IMR-90 (cell line): ENCODE results near the gene RNF31. TPM values are rescaled to one million over a fixed set of nuclear protein-coding genes. Genes with fewer than 3 reads are reported as not detected.

Source experiments
- ATAC-seq: fragments of 200-7000 bp; cut with Tn5 transposase; 2 replicates; pipeline ENCODE4 v1.9.1; 2020; ENCODE audit warnings: low read depth, mild to moderate bottlenecking, moderate library complexity
- BruUV-seq: library from RNA; stranded (reverse); fragments of 400-500 nt; replicated peaks from 2 replicates; lab custom pipeline; 2021; lab: Mats Ljungman, UMichigan
- CTCF ChIA-PET: fragments of 300-600 bp; formaldehyde crosslinking; extraction: SDS; loops from one replicate; lab custom pipeline; 2021; ENCODE audit warnings: antibody characterized with exemption; lab: Yijun Ruan, JAX
- POLR2A ChIA-PET: fragments of 300-600 bp; sonication (Branson Sonifier 250); formaldehyde crosslinking; loops from one replicate; lab custom pipeline; 2022; ENCODE audit warnings: antibody characterized with exemption; ENCODE audit not compliant: unreplicated experiment; lab: Charles Lee
- DNase-seq: peaks from one replicate; pipeline ENCODE4 v3.0.0; 2013
- H2AFZ ChIP-seq: replicated peaks from 2 replicates; pipeline ENCODE3; 2013; ENCODE audit warnings: low read length, mild to moderate bottlenecking; ENCODE audit not compliant: poor library complexity
- H2AK5ac ChIP-seq: 2 replicates; pipeline ENCODE4 v1.6.1; 2013; ENCODE audit warnings: low read depth, low read length, inconsistent platforms
- H2AK9ac ChIP-seq: replicated peaks from 2 replicates; pipeline ENCODE3; 2013; ENCODE audit warnings: mild to moderate bottlenecking, low read depth, low read length, moderate library complexity; ENCODE audit not compliant: poor library complexity
- H2BK120ac ChIP-seq: 2 replicates; pipeline ENCODE4 v1.6.1; 2013; ENCODE audit warnings: low read depth, low read length, inconsistent platforms
- H2BK15ac ChIP-seq: 3 replicates; pipeline ENCODE4 v1.6.1; 2013; ENCODE audit warnings: low read depth, low read length, inconsistent platforms
- H2BK20ac ChIP-seq: 2 replicates; pipeline ENCODE4 v1.6.1; 2013; ENCODE audit warnings: low read depth, mild to moderate bottlenecking, inconsistent platforms, low read length, moderate library complexity
- H2BK5ac ChIP-seq: 2 replicates; pipeline ENCODE4 v1.6.1; 2013; ENCODE audit warnings: mild to moderate bottlenecking, low read depth, low read length, inconsistent platforms; ENCODE audit not compliant: poor library complexity, severe bottlenecking
- H3K14ac ChIP-seq: replicated peaks from 2 replicates; pipeline ENCODE4 v1.6.1; 2013; ENCODE audit warnings: low read depth, low read length, inconsistent platforms
- H3K18ac ChIP-seq: 2 replicates; pipeline ENCODE4 v1.6.1; 2013; ENCODE audit warnings: low read depth, low read length, control low read depth
- H3K23ac ChIP-seq: 2 replicates; pipeline ENCODE4 v1.6.1; 2013; ENCODE audit warnings: low read depth, low read length, inconsistent platforms
- H3K27ac ChIP-seq: 2 replicates; pipeline ENCODE4 v1.5.1; 2013; ENCODE audit warnings: mild to moderate bottlenecking, control low read depth, low read length; ENCODE audit not compliant: insufficient read depth
- H3K27me3 ChIP-seq: 2 replicates; pipeline ENCODE4 v1.6.1; 2013; ENCODE audit warnings: low read length; ENCODE audit not compliant: control insufficient read depth, insufficient read depth
- H3K36me3 ChIP-seq: 2 replicates; pipeline ENCODE4 v1.6.1; 2013; ENCODE audit warnings: low read length, mixed read lengths; ENCODE audit not compliant: control insufficient read depth, insufficient read depth
- H3K4ac ChIP-seq: 2 replicates; pipeline ENCODE4 v1.6.1; 2013; ENCODE audit warnings: low read depth, low read length, inconsistent platforms
- H3K4me1 ChIP-seq: 2 replicates; pipeline ENCODE4 v1.6.1; 2013; ENCODE audit warnings: low read length, mixed read lengths; ENCODE audit not compliant: control insufficient read depth, insufficient read depth
- H3K4me2 ChIP-seq: 2 replicates; pipeline ENCODE4 v1.6.1; 2013; ENCODE audit warnings: low read depth, mild to moderate bottlenecking, control low read depth, low read length, moderate library complexity
- H3K4me3 ChIP-seq: 2 replicates; pipeline ENCODE4 v1.5.1; 2013; ENCODE audit warnings: low read depth, mild to moderate bottlenecking, control low read depth, low read length, moderate library complexity; ENCODE audit not compliant: insufficient read depth
- H3K56ac ChIP-seq: 2 replicates; pipeline ENCODE4 v1.6.1; 2013; ENCODE audit warnings: low read length, inconsistent platforms; ENCODE audit not compliant: insufficient read depth; ENCODE audit errors: extremely low read depth
- H3K79me1 ChIP-seq, 2 experiments: 2 replicates each; pipeline ENCODE4 v1.6.1; 2013; ENCODE audit warnings: low read length in 2 of 2, inconsistent platforms in 1 of 2, low read depth in 1 of 2
- H3K9ac ChIP-seq: 2 replicates; pipeline ENCODE4 v1.6.1; 2013; ENCODE audit warnings: low read depth, low read length, control low read depth
- H3K9me1 ChIP-seq: 2 replicates; pipeline ENCODE4 v1.6.1; 2013; ENCODE audit warnings: low read length, inconsistent platforms; ENCODE audit not compliant: insufficient read depth
- H3K9me3 ChIP-seq: 2 replicates; pipeline ENCODE4 v1.6.1; 2013; ENCODE audit warnings: low read length; ENCODE audit not compliant: control insufficient read depth, insufficient read depth
- H4K20me1 ChIP-seq: 2 replicates; pipeline ENCODE4 v1.6.1; 2013; ENCODE audit warnings: low read length, inconsistent platforms; ENCODE audit not compliant: insufficient read depth
- H4K5ac ChIP-seq: 2 replicates; pipeline ENCODE4 v1.6.1; 2013; ENCODE audit warnings: mild to moderate bottlenecking, low read depth, low read length, control low read depth
- H4K8ac ChIP-seq, 2 experiments: 2 replicates each; pipeline ENCODE4 v1.6.1; 2013; ENCODE audit warnings: low read depth in 2 of 2, low read length in 2 of 2, control low read depth in 1 of 2, inconsistent platforms in 1 of 2
- H4K91ac ChIP-seq: 2 replicates; pipeline ENCODE4 v1.6.1; 2013; ENCODE audit warnings: low read depth, low read length, inconsistent platforms; ENCODE audit not compliant: insufficient read depth
- BHLHE40 ChIP-seq: fragments of 150-350 bp; IDR thresholded peaks from 2 replicates; pipeline ENCODE4 v1.6.1; 2016; ENCODE audit warnings: mild to moderate bottlenecking, low read depth, low read length
- CHD1 ChIP-seq: IDR thresholded peaks from 2 replicates; pipeline ENCODE4 v1.6.1; 2012; ENCODE audit warnings: low read depth, low read length, improper control_type of control experiment
- FOS ChIP-seq: fragments of 150-350 bp; IDR thresholded peaks from 2 replicates; pipeline ENCODE4 v1.6.1; 2016; ENCODE audit warnings: low read depth, low read length
- MAFK ChIP-seq: IDR thresholded peaks from 2 replicates; pipeline ENCODE4 v1.6.1; 2012; ENCODE audit warnings: low read depth, low read length, improper control_type of control experiment
- POLR2A ChIP-seq: IDR thresholded peaks from 2 replicates; pipeline ENCODE4 v1.6.1; 2012; ENCODE audit warnings: mild to moderate bottlenecking, low read depth, low read length
- RAD21 ChIP-seq: IDR thresholded peaks from 2 replicates; pipeline ENCODE4 v1.6.1; 2012; ENCODE audit warnings: low read length, improper control_type of control experiment
- RFX5 ChIP-seq: IDR thresholded peaks from 2 replicates; pipeline ENCODE4 v1.8.0; 2012; ENCODE audit warnings: low read depth, mild to moderate bottlenecking, low read length, moderate library complexity
- WGBS, 2 experiments: methylation state at CpG; one replicate each; pipeline versions ENCODE4 v1.1.5 to v1.1.7; 2013; ENCODE audit warnings: missing lambda C conversion rate in 2 of 2; ENCODE audit not compliant: insufficient read length in 1 of 2; ENCODE audit errors: extremely low coverage in 2 of 2; 5-methylcytosine and 5-hydroxymethylcytosine counted together
- dilution Hi-C: fragments of 300-500 bp; cut with HindIII; formaldehyde crosslinking; loops from one replicate; pipeline ENCODE4 v1.14.3; 2018; ENCODE audit warnings: low sequenced_read_pairs; ENCODE audit not compliant: unreplicated experiment
- in situ Hi-C: fragments of 300-500 bp; cut with MboI; formaldehyde crosslinking; loops from 3 replicates; pipeline ENCODE4 v1.14.3; 2019; ENCODE audit warnings: low sequenced_read_pairs, inconsistent platforms, mixed read lengths
- intact Hi-C: fragments of 100-400 bp; cut with micrococcal nuclease; formaldehyde crosslinking; loops from 2 replicates; pipeline ENCODE4 v1.10.0; 2022
- polyA plus RNA-seq, 3 experiments: library from polyadenylated mRNA; depleted of rRNA; stranded (reverse); fragments of >200 nt; gene quantifications; 2 replicates each; pipeline ENCODE4 v1.2.3, GENCODE V29; 2012; ENCODE audit warnings: low replicate concordance in 1 of 3
- total RNA-seq: library from RNA; depleted of rRNA; stranded (reverse); fragments of >200 nt; gene quantifications from 2 replicates; pipeline ENCODE4 v1.2.3, GENCODE V29; 2012
- TF ChIP-seq, protein P1 (sequence below): fragments of 150-350 bp; IDR thresholded peaks from 2 replicates; pipeline ENCODE4 v1.6.1; 2016; ENCODE audit warnings: low read depth, mild to moderate bottlenecking, low read length, moderate library complexity, borderline replicate concordance

The RNF31 gene
- total and polyA plus RNA-seq, 2 of the 4 experiments (the other 2 are of a cell fraction), result 31.6 to 37.5 TPM

DNA sequence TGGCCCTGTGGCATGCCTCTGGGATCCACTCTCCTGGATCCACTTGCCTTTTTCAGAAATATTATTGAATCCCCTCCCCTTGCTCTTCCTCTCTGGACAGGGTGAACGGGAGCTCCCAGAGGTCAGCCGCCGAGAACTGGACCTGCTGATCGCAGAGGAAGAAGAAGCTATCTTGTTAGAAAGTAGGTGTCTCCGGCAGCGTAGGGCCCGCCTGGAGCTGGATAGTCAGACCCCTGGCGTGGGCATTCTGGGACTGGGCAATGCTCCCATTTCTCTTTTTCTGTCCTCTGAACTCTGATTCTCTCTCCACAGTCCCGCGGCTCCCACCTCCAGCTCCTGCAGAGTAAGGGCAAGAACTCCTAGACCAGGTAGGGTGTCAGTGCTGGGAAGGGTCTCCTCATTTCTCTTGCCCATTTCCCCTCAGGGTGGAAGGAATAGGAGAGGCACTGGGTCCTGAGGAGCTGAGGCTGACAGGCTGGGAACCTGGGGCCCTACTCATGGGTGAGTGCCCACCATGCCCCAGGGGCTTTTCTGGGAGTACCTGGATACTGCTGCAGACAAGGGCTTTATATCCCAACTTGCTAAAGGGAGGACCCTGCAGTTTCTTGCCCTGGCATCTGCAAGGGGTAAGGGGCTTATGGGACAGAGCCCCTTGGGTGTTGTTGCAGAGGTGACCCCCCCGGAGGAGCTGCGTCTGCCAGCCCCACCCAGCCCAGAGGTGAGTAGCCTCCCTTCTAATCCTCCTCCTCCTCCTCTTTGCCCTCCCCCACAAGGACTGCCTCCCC lies 29.9 kb downstream of the RNF31 start:
- Histone ChIP-seq H3K27me3 (no peaks in the 10 kb centered on the region), H3K36me3 (peaks cover 60% of the 10 kb centered on the region), H3K56ac (no peak overlapping the region), H4K20me1 (no peaks in the 10 kb centered on the region), H2AK9ac (no peak overlapping the region), H4K91ac (no peak overlapping the region), H2AK5ac (no peak overlapping the region), H3K4me3 (no peak overlapping the region), H3K14ac (no peak overlapping the region), H2BK5ac (no peak overlapping the region), H2BK20ac (no peak overlapping the region), H3K4me1 (peaks cover 2% of the 10 kb centered on the region; the same call in 1 of the 2 replicates), H3K4me2 (no peak overlapping the region), H2BK15ac (no peak overlapping the region), H3K9me3 (no peaks in the 10 kb centered on the region), H4K8ac (no peak overlapping the region), H3K79me1 (no peaks in the 10 kb centered on the region; a peak in 1 of 4 replicates), H3K9me1 (no peaks in the 10 kb centered on the region), H2AFZ (no peak overlapping the region), H4K5ac (no peak overlapping the region), H3K18ac (no peak overlapping the region), H3K27ac (no peak overlapping the region), H3K4ac (no peak overlapping the region), H2BK120ac (no peak overlapping the region), H3K23ac (no peak overlapping the region), H3K9ac (no peak overlapping the region)
- ChIA-PET POLR2A (no interaction called here), CTCF (interaction anchor here (0.7 kb wide), 1 partner anchor 16 kb away, joined by 3 read pairs; the partner anchor contains the start of gene IRF9)
- BruUV-seq, result no TSS peak
- WGBS, 2 experiments, result no CpG with 5 or more reads among the region's 12 CpGs
- ATAC-seq (no peak), DNase-seq (no peak)
- TF ChIP-seq POLR2A (no peak), RAD21 (no peak), BHLHE40 (no peak), MAFK (no peak), RFX5 (no peak), FOS (no peak), CHD1 (no peak)
- TF ChIP-seq, protein P1, sequence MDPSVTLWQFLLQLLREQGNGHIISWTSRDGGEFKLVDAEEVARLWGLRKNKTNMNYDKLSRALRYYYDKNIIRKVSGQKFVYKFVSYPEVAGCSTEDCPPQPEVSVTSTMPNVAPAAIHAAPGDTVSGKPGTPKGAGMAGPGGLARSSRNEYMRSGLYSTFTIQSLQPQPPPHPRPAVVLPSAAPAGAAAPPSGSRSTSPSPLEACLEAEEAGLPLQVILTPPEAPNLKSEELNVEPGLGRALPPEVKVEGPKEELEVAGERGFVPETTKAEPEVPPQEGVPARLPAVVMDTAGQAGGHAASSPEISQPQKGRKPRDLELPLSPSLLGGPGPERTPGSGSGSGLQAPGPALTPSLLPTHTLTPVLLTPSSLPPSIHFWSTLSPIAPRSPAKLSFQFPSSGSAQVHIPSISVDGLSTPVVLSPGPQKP, result no peak
- intact Hi-C loops (no loop called here), in situ Hi-C loops (no loop called here), dilution Hi-C loops (no loop called here)
